ENCODE measurements around the gene PMPCB. TPM values are rescaled to one million over a fixed set of nuclear protein-coding genes. Genes with fewer than 3 reads are reported as not detected.
"Not testable (repeated sequence)": the region's sequence is repeated elsewhere in the genome, so short reads cannot be mapped to it uniquely, and the experiment has no call there.

Gene PMPCB
- total and polyA plus RNA-seq, 7 experiments from 2014 or later: 55.2 to 95.7 (median 76.9) TPM

- H3K27ac ChIP-seq (ENCODE audit: low read depth, low read length): peak overlapping the region; percentile 39
- H3K4me3 ChIP-seq (ENCODE audit: low read length); H3K9me3 ChIP-seq (ENCODE audit: control insufficient read depth in 2 of 3, low read length in 3 of 3); POLR2A ChIA-PET; H3K9me3 Mint-ChIP-seq; CTCF ChIA-PET; H3K27me3 ChIP-seq (ENCODE audit: control insufficient read depth in 2 of 2, insufficient read depth in 2 of 2, low read length in 2 of 2); ATAC-seq; H3K36me3 ChIP-seq (ENCODE audit: control insufficient read depth in 2 of 3, insufficient read depth in 3 of 3, low read length in 3 of 3); H3K4me1 ChIP-seq (ENCODE audit: control insufficient read depth in 2 of 2, insufficient read depth in 2 of 2, low read length in 2 of 2); DNase-seq: not testable (repeated sequence)
- Mint-ChIP-seq H3K4me1 (peaks cover 10 to 29% (median 22%) of the 10 kb centered on the region in 7 donors), H3K36me3 (peaks cover 0 to 10% (median 7%) of the 10 kb centered on the region in 5 donors), H3K27me3 (peaks cover 0 to 10% (median 0%) of the 10 kb centered on the region in 5 donors), H3K4me3 (peak overlapping the region in 1 of 10 donors; percentile 29), H3K27ac (peak overlapping the region in 6 of 9 donors; percentile 24 to 83 (median 68))
- intact Hi-C loops (cut with micrococcal nuclease): loop anchor here in 1 of 2 donors (5.0 kb wide), 1 partner anchor 929 kb away; the partner anchor contains the start of gene ORC5
Observed at GRCh38 chr7:103278195-103278594, 19.0 kb upstream of the PMPCB start.

GRCh38 chr7:103279636-103279962 lies 17.6 kb upstream of the PMPCB start:
- Mint-ChIP-seq H3K4me1 (peaks cover 10 to 29% (median 22%) of the 10 kb centered on the region in 7 donors), H3K4me3 (peak overlapping the region; percentile 91 to 99 (median 97)), H3K27me3 (peaks cover 0 to 10% (median 0%) of the 10 kb centered on the region in 5 donors), H3K27ac (peak overlapping the region; percentile 64 to 99 (median 96))
- H3K36me3 Mint-ChIP-seq; ATAC-seq; H3K9me3 ChIP-seq (ENCODE audit: control insufficient read depth in 2 of 3, low read length in 3 of 3); H3K9me3 Mint-ChIP-seq; H3K36me3 ChIP-seq (ENCODE audit: control insufficient read depth in 2 of 3, insufficient read depth in 3 of 3, low read length in 3 of 3); CTCF ChIA-PET; H3K27me3 ChIP-seq (ENCODE audit: control insufficient read depth in 2 of 2, insufficient read depth in 2 of 2, low read length in 2 of 2); H3K4me1 ChIP-seq (ENCODE audit: control insufficient read depth in 2 of 2, insufficient read depth in 2 of 2, low read length in 2 of 2): not testable (repeated sequence)
- intact Hi-C loops (cut with micrococcal nuclease): loop anchor here in 1 of 2 donors (1.0 to 5.0 kb wide), 2 partner anchors 18 to 928 kb away; partner anchors contain the start of genes ORC5 and PMPCB
- H3K27ac ChIP-seq (ENCODE audit: low read depth, low read length): peak overlapping the region; percentile 85
- peak in 1 of 9 donors; percentile 22 for DNase-seq
- H3K4me3 ChIP-seq (ENCODE audit: low read length): peak overlapping the region; percentile 77
- POLR2A ChIA-PET: interaction anchor here (0.9 to 1.5 kb wide), 3 partner anchors 17 to 205 kb away, joined by 3 to 6 read pairs (median 6); partner anchors contain the start of genes ARMC10 and PMPCB

DNA sequence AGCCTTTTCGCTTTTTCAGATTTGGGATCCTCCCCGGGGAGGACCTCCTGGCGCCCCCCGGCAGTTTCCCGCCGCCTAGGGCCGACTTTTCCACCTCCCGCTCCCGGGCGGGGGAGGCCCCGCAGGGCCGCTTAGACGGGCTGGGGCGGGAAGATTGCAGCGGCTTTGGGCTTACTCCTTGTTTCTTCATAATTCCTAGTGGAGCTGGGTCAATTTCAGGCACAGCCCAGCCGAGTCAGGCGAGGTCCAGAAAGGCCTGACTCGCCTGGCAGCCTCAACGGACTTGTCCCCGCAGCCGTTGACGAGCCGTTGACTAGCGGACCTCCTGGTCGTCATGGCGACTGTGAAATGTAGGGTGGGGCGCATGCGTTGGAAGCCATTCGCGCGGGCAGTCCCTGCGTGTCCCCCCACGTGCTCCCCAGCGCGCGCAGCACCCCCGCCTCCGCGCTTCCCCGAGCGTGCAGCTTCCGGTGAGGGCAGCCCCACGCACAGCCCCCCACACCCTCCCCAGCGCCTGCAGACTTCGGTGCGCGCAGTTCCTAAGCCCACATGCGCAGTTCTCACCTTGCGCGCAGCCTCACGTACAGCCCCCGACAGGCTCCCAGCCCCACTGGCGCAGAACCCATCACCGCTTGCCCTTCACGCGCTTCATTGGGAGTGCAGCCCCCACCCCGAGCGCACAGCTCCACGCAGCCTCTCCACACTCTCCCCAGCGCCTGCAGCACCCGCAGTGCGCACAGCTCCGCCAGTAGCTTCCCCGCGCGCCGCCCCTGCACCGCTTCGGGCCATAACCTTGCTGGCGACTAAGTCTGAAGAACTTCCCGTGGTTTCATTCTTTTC lies 17.1 kb upstream of the PMPCB start:
- H3K27me3 ChIP-seq (ENCODE audit: control insufficient read depth in 2 of 2, insufficient read depth in 2 of 2, low read length in 2 of 2); CTCF ChIA-PET; H3K9me3 Mint-ChIP-seq; H3K36me3 Mint-ChIP-seq; H3K4me1 ChIP-seq (ENCODE audit: control insufficient read depth in 2 of 2, insufficient read depth in 2 of 2, low read length in 2 of 2); H3K9me3 ChIP-seq (ENCODE audit: control insufficient read depth in 2 of 3, low read length in 3 of 3); H3K36me3 ChIP-seq (ENCODE audit: control insufficient read depth in 2 of 3, insufficient read depth in 3 of 3, low read length in 3 of 3): not testable (repeated sequence)
- ATAC-seq: peak; percentile 98
- POLR2A ChIA-PET: interaction anchor here (0.6 to 1.5 kb wide), 5 partner anchors 16 to 205 kb away, joined by 3 to 6 read pairs (median 5); partner anchors contain the start of genes ARMC10, PMPCB and PSMC2
- peak overlapping the region; percentile 82 for H3K4me3 ChIP-seq (ENCODE audit: low read length)
- peak overlapping the region; percentile 91 to 99 (median 97) for H3K4me3 Mint-ChIP-seq
- peak; percentile 75 to 97 (median 94) for DNase-seq
- H3K27me3 Mint-ChIP-seq: peaks cover 0 to 10% (median 0%) of the 10 kb centered on the region in 5 donors
- intact Hi-C loops (cut with micrococcal nuclease): loop anchor here (1.0 to 5.0 kb wide), 9 partner anchors 17 to 1662 kb away; partner anchors contain the start of genes PMPCB (in 2 of the 2), ARMC10 (in 1 of the 2), FAM185A (in 1 of the 2) and NAPEPLD (in 1 of the 2)
- H3K27ac Mint-ChIP-seq: peak overlapping the region; percentile 93 to 99 (median 99)
- H3K27ac ChIP-seq (ENCODE audit: low read depth, low read length): peak overlapping the region; percentile 85
- peaks cover 10 to 29% (median 22%) of the 10 kb centered on the region in 7 donors for H3K4me1 Mint-ChIP-seq

DNA sequence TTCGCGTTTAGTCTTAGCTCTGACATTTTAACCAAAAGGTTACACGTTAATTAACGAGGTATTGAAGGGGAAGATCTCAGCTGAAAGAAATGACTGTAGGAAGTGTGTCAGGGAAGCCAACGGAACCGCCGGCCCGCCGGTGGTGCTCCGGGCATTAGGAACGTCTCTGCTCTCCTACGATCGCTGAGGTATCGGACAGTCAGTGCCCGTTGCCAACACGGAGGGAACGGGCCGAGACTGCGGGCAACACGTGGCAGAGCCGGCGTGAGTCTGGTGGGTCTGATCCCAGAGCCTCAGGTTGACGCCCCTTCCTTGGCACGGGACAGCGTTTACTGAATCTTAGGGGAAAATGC lies 16.5 kb upstream of the PMPCB start:
- peak in 2 of 9 donors; percentile 9 to 22 for DNase-seq
- not testable (repeated sequence) for H3K27me3 ChIP-seq (ENCODE audit: control insufficient read depth in 2 of 2, insufficient read depth in 2 of 2, low read length in 2 of 2)

GRCh38 chr7:103282802-103283427 lies 14.3 kb upstream of the PMPCB start:
- H3K4me3 Mint-ChIP-seq: peak overlapping the region in 1 of 10 donors; percentile 48
- H3K27ac ChIP-seq (ENCODE audit: low read depth, low read length); POLR2A ChIA-PET; H3K4me3 ChIP-seq (ENCODE audit: low read length); H3K9me3 Mint-ChIP-seq; H3K9me3 ChIP-seq (ENCODE audit: control insufficient read depth in 2 of 3, low read length in 3 of 3); H3K27me3 ChIP-seq (ENCODE audit: control insufficient read depth in 2 of 2, insufficient read depth in 2 of 2, low read length in 2 of 2); H3K4me1 ChIP-seq (ENCODE audit: control insufficient read depth in 2 of 2, insufficient read depth in 2 of 2, low read length in 2 of 2); H3K36me3 Mint-ChIP-seq; CTCF ChIA-PET; ATAC-seq; H3K36me3 ChIP-seq (ENCODE audit: control insufficient read depth in 2 of 3, insufficient read depth in 3 of 3, low read length in 3 of 3): not testable (repeated sequence)
- peaks cover 0 to 15% (median 0%) of the 10 kb centered on the region in 5 donors for H3K27me3 Mint-ChIP-seq
- H3K4me1 Mint-ChIP-seq: peaks cover 10 to 29% (median 21%) of the 10 kb centered on the region in 7 donors
- peak in 1 of 9 donors; percentile 11 for DNase-seq
- intact Hi-C loops (cut with micrococcal nuclease): loop anchor here in 1 of 2 donors (5.0 kb wide), 7 partner anchors 64 to 1659 kb away; partner anchors contain the start of genes ARMC10, FAM185A, NAPEPLD and PSMC2
- H3K27ac Mint-ChIP-seq: peak overlapping the region in 1 of 9 donors; percentile 10

More for the DNA sequence above, 16.5 kb upstream of the PMPCB start:
- H3K9me3 Mint-ChIP-seq; H3K36me3 ChIP-seq (ENCODE audit: control insufficient read depth in 2 of 3, insufficient read depth in 3 of 3, low read length in 3 of 3); H3K4me1 ChIP-seq (ENCODE audit: control insufficient read depth in 2 of 2, insufficient read depth in 2 of 2, low read length in 2 of 2); ATAC-seq; H3K9me3 ChIP-seq (ENCODE audit: control insufficient read depth in 2 of 3, low read length in 3 of 3); H3K36me3 Mint-ChIP-seq; CTCF ChIA-PET: not testable (repeated sequence)
- peaks cover 0 to 10% (median 0%) of the 10 kb centered on the region in 5 donors for H3K27me3 Mint-ChIP-seq
- Histone ChIP-seq H3K4me3 (ENCODE audit: low read length) (peak overlapping the region; percentile 82), H3K27ac (ENCODE audit: low read depth, low read length) (peak overlapping the region; percentile 85)
- POLR2A ChIA-PET: interaction anchor here (0.6 to 1.5 kb wide), 5 partner anchors 16 to 206 kb away, joined by 3 to 6 read pairs (median 5); partner anchors contain the start of genes ARMC10, PMPCB and PSMC2
- peak overlapping the region; percentile 93 to 99 (median 99) for H3K27ac Mint-ChIP-seq
- intact Hi-C loops (cut with micrococcal nuclease): loop anchor here (1.0 to 5.0 kb wide), 8 partner anchors 17 to 1662 kb away; partner anchors contain the start of genes ARMC10 (in 1 of the 2), FAM185A (in 1 of the 2), NAPEPLD (in 1 of the 2) and PMPCB (in 1 of the 2)
- H3K4me1 Mint-ChIP-seq: peaks cover 10 to 29% (median 22%) of the 10 kb centered on the region in 7 donors
- peak overlapping the region; percentile 91 to 99 (median 97) for H3K4me3 Mint-ChIP-seq

DNA sequence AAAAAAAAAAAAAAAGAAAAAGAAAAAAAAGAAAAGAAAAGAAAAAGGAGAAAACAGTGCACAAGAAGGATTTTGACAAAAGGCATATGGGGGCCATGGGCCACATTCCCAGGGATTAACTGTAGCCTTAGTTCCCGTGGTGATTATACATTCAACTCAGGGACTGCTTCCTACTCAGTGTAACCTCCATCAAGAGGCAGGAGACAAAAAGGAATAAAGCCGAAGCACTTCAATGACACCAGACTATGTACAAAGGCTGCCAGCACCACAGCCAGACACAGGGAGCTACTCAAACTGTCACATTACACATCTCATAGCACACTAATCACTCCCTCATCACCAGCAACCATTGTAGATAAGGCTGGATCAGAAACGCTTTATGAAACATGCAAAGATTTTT lies 5.1 kb upstream of the PMPCB start:
- peaks cover 0 to 22% (median 10%) of the 10 kb centered on the region in 5 donors for H3K27me3 Mint-ChIP-seq
- H3K36me3 ChIP-seq (ENCODE audit: control insufficient read depth in 2 of 3, insufficient read depth in 3 of 3, low read length in 3 of 3): no peaks in the 10 kb centered on the region
- H3K9me3 Mint-ChIP-seq: no peaks in the 10 kb centered on the region
- no peaks in the 10 kb centered on the region for H3K36me3 Mint-ChIP-seq
- ChIA-PET CTCF (no interaction called here), POLR2A (no interaction called here)
- no peak overlapping the region for H3K4me3 ChIP-seq (ENCODE audit: low read length)
- no peak overlapping the region for H3K27ac Mint-ChIP-seq
- no peak for DNase-seq
- H3K4me3 Mint-ChIP-seq: no peak overlapping the region
- H3K9me3 ChIP-seq (ENCODE audit: control insufficient read depth in 2 of 3, low read length in 3 of 3): no peaks in the 10 kb centered on the region
- no peaks in the 10 kb centered on the region for H3K27me3 ChIP-seq (ENCODE audit: control insufficient read depth in 2 of 2, insufficient read depth in 2 of 2, low read length in 2 of 2)
- peaks cover 0 to 5% of the 10 kb centered on the region in 2 donors for H3K4me1 ChIP-seq (ENCODE audit: control insufficient read depth in 2 of 2, insufficient read depth in 2 of 2, low read length in 2 of 2)
- intact Hi-C loops (cut with micrococcal nuclease): loop anchor here in 1 of 2 donors (10.0 kb wide), 1 partner anchor 1553 kb away; no protein-coding TSS in a partner anchor
- no peak for ATAC-seq
- no peak overlapping the region for H3K27ac ChIP-seq (ENCODE audit: low read depth, low read length)
- H3K4me1 Mint-ChIP-seq: peaks cover 3 to 17% (median 10%) of the 10 kb centered on the region in 7 donors
